SHP77 (cell line): ENCODE data around the gene CNST.
"Not testable (repeated sequence)": the region's sequence is repeated elsewhere in the genome, so short reads cannot be mapped to it uniquely, and the experiment has no call there.

ENCODE experiments used
- DNase-seq, 2 experiments: peaks; one replicate each; lab custom pipeline; 2025; lab: John Stamatoyannopoulos, UW

The CNST gene

GRCh38 chr1:246554201-246554600 lies 12.1 kb upstream of the CNST start:
- DNase-seq = no peak

GRCh38 chr1:246558041-246558440 lies 8.2 kb upstream of the CNST start:
- no peak for DNase-seq

- DNase-seq = no peak
These were observed 6.9 kb upstream of the CNST start for GRCh38 chr1:246559310-246559709.

GRCh38 chr1:246560833-246561232 lies 5.4 kb upstream of the CNST start:
- DNase-seq = not testable (repeated sequence)

GRCh38 chr1:246564839-246565750 lies 1.2 kb upstream of the CNST start:
- no peak for DNase-seq

GRCh38 chr1:246565751-246566127 lies 517 bp upstream of the CNST start:
- DNase-seq = no peak

GRCh38 chr1:246566813-246567645 lies 773 bp downstream of the CNST start:
- peak in 1 of 2 experiments; percentile 45 for DNase-seq

- DNase-seq = no peak
These were observed 1.5 kb downstream of the CNST start for GRCh38 chr1:246567646-246568235.

GRCh38 chr1:246569248-246570238 lies 3.3 kb downstream of the CNST start:
- no peak for DNase-seq

- not testable (repeated sequence) for DNase-seq
These were observed 5.1 kb downstream of the CNST start for GRCh38 chr1:246571309-246571708.

- DNase-seq = no peak
These were observed 5.7 kb downstream of the CNST start for GRCh38 chr1:246571953-246572352.

GRCh38 chr1:246572785-246573184 lies 6.5 kb downstream of the CNST start:
- no peak for DNase-seq

- DNase-seq = no peak
These were observed 7.2 kb downstream of the CNST start for GRCh38 chr1:246573491-246573890.

GRCh38 chr1:246576709-246577032 lies 10.4 kb downstream of the CNST start:
- DNase-seq = no peak

GRCh38 chr1:246577082-246577719 lies 10.9 kb downstream of the CNST start:
- no peak for DNase-seq

GRCh38 chr1:246577720-246578106 lies 11.5 kb downstream of the CNST start:
- DNase-seq = no peak

- no peak for DNase-seq
These were observed 13.6 kb downstream of the CNST start for GRCh38 chr1:246579818-246580217.

GRCh38 chr1:246580497-246581370 lies 14.5 kb downstream of the CNST start:
- DNase-seq = no peak

- no peak for DNase-seq
These were observed 16.2 kb downstream of the CNST start for GRCh38 chr1:246582301-246583055.
